ENCODE results near the gene SPRY4.
"Not testable (repeated sequence)": the region's sequence is repeated elsewhere in the genome, so short reads cannot be mapped to it uniquely, and the experiment has no call there.

The SPRY4 gene

GRCh38 chr5:142334538-142334937 lies 9.7 kb upstream of the SPRY4 start:
- in situ Hi-C loops (cut with MboI; ENCODE audit: low sequenced_read_pairs): no loop called here

- in situ Hi-C loops (cut with MboI; ENCODE audit: low sequenced_read_pairs): not testable (repeated sequence)
Measured at GRCh38 chr5:142333749-142334148, 8.9 kb upstream of the SPRY4 start.

- in situ Hi-C loops (cut with MboI; ENCODE audit: low sequenced_read_pairs): no loop called here
Measured at GRCh38 chr5:142330444-142330843, 5.6 kb upstream of the SPRY4 start.

- in situ Hi-C loops (cut with MboI; ENCODE audit: low sequenced_read_pairs): no loop called here
Measured at GRCh38 chr5:142330026-142330425, 5.2 kb upstream of the SPRY4 start.

- in situ Hi-C loops (cut with MboI; ENCODE audit: low sequenced_read_pairs): no loop called here
Measured at GRCh38 chr5:142327111-142327842, 2.5 kb upstream of the SPRY4 start.

GRCh38 chr5:142326480-142326938 lies 1.7 kb upstream of the SPRY4 start:
- in situ Hi-C loops (cut with MboI; ENCODE audit: low sequenced_read_pairs): no loop called here

GRCh38 chr5:142325725-142326479 lies 1.1 kb upstream of the SPRY4 start:
- in situ Hi-C loops (cut with MboI; ENCODE audit: low sequenced_read_pairs): no loop called here

GRCh38 chr5:142324136-142324870 lies 518 bp downstream of the SPRY4 start:
- in situ Hi-C loops (cut with MboI; ENCODE audit: low sequenced_read_pairs): no loop called here

- in situ Hi-C loops (cut with MboI; ENCODE audit: low sequenced_read_pairs): no loop called here
Measured at GRCh38 chr5:142323480-142324135, 1.2 kb downstream of the SPRY4 start.

GRCh38 chr5:142322747-142323479 lies 1.9 kb downstream of the SPRY4 start:
- in situ Hi-C loops (cut with MboI; ENCODE audit: low sequenced_read_pairs): no loop called here

GRCh38 chr5:142322403-142322746 lies 2.4 kb downstream of the SPRY4 start:
- in situ Hi-C loops (cut with MboI; ENCODE audit: low sequenced_read_pairs): no loop called here

GRCh38 chr5:142320851-142321560 lies 3.8 kb downstream of the SPRY4 start:
- in situ Hi-C loops (cut with MboI; ENCODE audit: low sequenced_read_pairs): no loop called here

GRCh38 chr5:142320430-142320738 lies 4.4 kb downstream of the SPRY4 start:
- in situ Hi-C loops (cut with MboI; ENCODE audit: low sequenced_read_pairs): no loop called here

- in situ Hi-C loops (cut with MboI; ENCODE audit: low sequenced_read_pairs): no loop called here
Measured at GRCh38 chr5:142319560-142320429, 5.0 kb downstream of the SPRY4 start.

GRCh38 chr5:142319105-142319504 lies 5.7 kb downstream of the SPRY4 start:
- in situ Hi-C loops (cut with MboI; ENCODE audit: low sequenced_read_pairs): no loop called here

GRCh38 chr5:142317753-142318152 lies 7.1 kb downstream of the SPRY4 start:
- in situ Hi-C loops (cut with MboI; ENCODE audit: low sequenced_read_pairs): no loop called here

- in situ Hi-C loops (cut with MboI; ENCODE audit: low sequenced_read_pairs): no loop called here
Measured at GRCh38 chr5:142317173-142317572, 7.6 kb downstream of the SPRY4 start.

- in situ Hi-C loops (cut with MboI; ENCODE audit: low sequenced_read_pairs): no loop called here
Measured at GRCh38 chr5:142316681-142317080, 8.1 kb downstream of the SPRY4 start.

- in situ Hi-C loops (cut with MboI; ENCODE audit: low sequenced_read_pairs): no loop called here
Measured at GRCh38 chr5:142316051-142316450, 8.8 kb downstream of the SPRY4 start.
